ENCODE data around the gene ANKLE2.
A peak's percentile ranks its signal among the peaks of the same experiment; 100 is the strongest.
"Not testable (repeated sequence)": the region's sequence is repeated elsewhere in the genome, so short reads cannot be mapped to it uniquely, and the experiment has no call there.

Gene ANKLE2

DNA sequence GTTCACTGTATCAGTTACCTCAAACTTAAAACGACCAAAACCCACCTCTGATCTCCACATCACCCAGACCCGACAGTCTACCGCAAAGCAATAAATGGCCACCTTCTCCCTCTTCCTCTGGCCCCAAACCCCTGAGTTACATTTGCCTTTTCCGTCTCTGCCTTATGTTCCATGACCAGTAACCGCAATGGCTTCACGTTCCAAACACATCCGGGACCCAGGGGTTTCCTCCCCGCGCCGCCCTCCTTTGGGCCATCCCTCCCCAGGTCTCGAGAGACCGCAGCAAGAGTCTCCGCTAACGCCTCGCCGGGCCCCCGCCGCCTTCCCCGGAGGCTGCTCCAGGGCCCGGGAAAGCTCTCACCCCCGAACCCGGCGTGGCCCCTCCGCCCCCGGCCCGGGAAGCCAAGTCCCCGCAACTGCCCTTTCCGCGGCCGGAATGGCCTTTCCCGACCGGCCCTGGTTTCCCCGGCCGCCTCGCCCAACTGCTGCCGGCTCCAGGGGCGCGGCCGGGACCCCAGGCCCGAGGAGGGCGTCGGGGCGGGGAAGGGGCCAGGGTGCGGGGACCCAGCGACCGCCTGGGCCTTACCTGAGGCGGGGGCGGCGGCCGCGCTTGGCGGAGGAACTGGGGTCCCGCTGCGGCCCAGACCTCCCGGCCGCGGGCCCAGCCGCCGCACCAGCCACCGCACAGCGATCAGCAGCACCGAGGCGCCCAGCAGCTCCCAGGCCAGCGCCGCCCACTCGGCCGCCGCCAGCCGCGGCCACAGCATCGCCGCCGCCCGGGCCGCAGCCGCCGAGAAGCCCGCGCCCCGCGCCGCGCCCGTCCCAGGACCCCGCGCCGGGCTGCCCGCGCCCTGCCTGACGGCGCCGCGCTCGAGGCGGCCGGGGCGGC is at the start of gene ANKLE2:
TSS of gene ANKLE2 (minus strand) at position 801 of the 889 bp plus-strand sequence. CDS start at position 767, 34 bp downstream.
- peak; percentile 77 for DNase-seq

DNA sequence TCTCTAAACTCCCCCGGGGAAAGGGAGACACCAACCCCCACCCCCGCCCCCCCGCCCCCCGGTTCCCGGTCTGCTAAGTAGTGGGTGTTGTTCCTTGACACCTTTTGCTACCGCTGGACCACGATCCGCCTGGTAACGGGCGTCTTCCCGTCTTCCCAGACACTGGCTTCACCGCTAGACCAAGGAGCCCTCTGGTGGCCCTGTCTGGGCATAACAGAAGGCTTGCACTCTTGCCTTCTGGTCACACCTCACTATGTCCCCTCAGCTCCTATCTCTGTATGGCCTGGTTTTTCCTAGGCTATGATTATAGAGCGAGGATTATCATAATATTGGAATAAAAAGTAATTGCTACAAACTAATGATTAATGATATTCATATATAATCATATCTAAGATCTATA is 47.8 kb upstream of the ANKLE2 start:
- DNase-seq: not testable (repeated sequence)

DNA sequence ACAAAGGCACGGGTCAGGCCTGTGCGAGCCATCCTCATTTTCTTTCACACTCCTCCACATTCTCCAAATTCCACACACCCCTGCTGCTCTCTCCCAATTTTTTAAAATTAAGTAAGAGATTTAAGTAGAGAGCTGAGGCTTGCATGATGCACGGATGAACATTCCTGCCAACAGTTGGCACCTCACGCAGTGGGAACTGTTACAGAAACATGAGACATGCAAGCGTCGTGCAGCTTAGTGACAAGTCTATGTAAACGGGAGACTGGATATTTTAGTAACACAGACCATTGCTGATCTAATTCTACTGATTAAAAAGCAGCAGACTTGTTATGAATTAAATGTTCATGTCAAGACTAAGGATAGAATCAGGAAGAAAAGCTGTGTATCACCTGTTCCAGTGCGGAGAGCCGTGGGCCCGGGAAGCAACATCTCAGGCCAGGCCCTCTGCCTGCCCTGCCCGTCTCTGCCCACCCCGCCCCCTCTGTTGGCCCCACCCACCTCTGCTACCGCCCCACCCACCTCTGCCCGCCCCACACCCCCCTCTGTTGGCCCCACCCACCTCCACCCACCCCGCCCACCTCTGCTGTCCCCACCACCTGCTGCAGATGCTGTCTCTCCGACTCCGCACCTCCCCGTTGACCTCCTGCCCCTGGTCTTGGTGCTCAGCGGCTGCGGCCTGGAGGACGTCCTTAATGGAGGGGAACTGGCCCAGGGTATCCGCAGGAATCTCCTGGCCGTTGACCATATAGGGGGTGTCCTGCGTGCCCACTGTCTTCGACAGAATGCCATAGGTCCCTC is 45.9 kb upstream of the ANKLE2 start:
- no peak for DNase-seq

- no peak for DNase-seq
Observed at GRCh38 chr12:132806857-132807256, 45.2 kb upstream of the ANKLE2 start.

DNA sequence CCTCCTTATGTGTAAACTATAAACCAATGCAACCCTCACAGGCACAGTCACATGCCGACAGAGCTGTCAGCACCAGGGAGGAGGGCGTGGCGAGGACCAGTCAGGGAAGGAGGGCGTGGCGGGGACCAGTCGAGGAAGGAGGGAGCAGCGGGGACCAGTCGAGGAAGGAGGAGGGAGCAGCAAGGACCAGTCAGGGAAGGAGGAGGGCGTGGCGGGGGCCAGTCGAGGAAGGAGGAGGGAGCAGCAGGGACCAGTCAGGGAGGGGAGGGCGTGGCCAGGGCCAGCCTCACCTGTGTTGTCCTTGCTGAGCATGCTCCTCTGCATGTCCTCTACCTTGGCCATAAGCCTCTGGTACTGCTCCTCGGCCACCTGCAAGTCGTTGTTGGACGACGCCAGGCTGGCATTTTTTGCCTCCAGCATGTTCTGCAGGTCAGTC is 42.8 kb upstream of the ANKLE2 start:
- no peak for DNase-seq

GRCh38 chr12:132803888-132804287 is 42.3 kb upstream of the ANKLE2 start:
- DNase-seq: no peak

- no peak for DNase-seq
Observed at GRCh38 chr12:132803125-132803524, 41.5 kb upstream of the ANKLE2 start.

DNA sequence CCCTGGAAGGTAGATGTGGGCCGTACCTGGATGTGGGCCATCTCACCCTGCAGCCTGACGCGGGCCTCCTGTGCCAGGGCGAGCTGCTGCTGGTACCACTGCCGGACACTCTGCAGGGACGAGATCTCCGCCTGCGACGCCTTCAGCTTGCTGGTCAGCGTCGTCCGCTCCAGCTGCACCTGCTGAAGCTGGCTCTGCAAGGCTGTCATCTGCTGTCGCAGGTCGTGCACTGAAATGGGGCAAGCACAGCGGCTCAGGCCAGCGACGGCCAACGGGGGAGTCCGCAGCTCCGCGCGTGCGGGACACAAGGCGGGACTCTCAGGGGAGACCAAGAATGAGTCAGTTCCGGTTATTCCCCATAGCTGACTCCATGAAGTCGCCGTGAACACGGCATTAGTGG is 40.1 kb upstream of the ANKLE2 start:
- no peak for DNase-seq

DNA sequence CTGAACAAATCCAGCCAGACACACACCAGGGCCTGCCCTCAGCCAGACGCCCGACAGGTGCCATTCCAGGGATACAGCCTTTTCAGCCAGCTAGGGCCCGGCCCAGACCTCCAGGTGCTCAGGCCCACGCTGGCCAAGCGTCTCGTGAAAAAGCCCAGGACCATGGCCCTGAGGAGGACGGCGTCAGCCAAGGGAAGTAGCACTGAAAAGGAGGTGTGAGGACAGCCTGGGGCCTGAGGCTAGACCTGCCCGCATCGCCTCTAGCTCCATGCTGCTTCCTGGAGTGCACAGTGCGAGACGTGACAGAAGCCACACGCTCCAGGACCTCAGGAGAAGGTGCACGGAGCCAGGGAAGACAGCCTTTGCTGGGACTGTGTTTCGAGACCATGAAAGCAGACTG is 37.2 kb upstream of the ANKLE2 start:
- no peak for DNase-seq

GRCh38 chr12:132797820-132798570 is 36.4 kb upstream of the ANKLE2 start:
- no peak for DNase-seq

GRCh38 chr12:132795847-132796246 is 34.2 kb upstream of the ANKLE2 start:
- DNase-seq: no peak

- DNase-seq: not testable (repeated sequence)
Observed at GRCh38 chr12:132791940-132792339, 30.3 kb upstream of the ANKLE2 start.

DNA sequence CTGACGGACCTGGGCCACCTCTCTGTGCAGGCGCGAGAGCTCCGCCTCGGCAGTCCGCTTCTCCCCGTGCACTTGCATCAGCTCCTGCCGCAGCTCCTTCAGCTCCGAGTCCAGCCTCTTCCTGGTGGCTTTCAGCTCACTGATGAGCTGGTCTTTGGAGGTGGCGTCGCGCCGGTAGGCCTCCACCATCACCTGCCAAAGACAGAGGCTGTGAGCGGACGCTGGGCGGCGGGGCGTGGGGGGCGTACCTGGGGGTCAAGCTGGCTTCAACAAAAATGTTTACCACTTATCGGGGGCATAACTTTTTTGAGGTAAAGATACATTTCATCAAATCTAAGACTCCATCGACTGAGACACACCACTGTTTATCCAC is 27.5 kb upstream of the ANKLE2 start:
- DNase-seq: no peak

DNA sequence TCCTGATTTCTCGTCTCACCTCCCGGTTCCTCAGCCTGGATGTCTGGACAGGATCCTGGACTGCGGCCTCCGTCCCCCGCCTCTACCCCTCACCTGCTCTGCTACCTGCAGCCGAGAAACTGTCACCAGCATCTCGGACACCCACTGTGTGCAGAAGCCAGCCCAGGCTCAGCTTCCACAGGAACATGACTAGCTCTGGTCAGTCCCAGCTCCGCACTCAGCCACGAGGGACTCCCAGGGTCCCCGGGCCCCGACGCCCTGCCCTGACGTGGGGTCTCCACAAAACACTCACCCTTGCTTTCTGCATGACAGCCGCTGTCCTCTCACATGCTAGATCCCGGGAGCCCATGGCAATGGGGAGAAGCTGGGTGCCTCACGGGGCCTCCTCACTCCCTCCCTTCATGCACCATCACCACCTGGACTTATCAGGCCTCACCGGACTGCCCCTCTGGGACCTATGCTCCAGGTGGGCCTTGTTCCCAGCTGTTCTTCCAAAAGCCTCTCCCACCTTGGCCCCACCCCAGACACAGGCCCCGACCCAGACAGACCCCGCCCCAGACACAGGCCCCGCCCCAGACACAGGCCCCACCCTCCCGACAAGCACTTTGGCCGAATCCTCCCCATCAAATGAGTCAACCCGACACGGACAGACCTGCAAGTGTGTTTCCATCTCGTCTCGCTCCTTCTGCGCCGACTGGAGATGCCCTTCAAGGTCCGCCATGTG is 26.9 kb upstream of the ANKLE2 start:
- DNase-seq: no peak

DNA sequence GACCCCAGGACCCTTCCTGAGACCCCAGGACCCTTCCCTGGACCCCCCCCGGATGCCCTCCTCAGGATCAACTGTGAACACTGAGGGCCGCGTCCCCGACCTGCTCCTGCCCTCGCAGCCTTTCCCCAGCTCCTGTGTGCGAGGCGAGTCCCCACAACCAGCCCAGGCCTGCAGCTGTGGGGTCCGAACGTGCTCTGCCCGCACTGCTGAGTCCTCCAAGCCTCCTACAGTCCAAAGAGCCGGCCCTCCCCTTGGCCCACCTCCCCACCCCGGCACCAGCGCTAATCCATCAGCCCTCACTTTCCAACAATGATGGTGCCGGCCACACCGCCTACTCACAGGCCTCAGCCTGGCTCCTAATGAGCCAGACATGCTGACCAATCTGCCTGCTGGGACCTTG is 26.2 kb upstream of the ANKLE2 start:
- no peak for DNase-seq

DNA sequence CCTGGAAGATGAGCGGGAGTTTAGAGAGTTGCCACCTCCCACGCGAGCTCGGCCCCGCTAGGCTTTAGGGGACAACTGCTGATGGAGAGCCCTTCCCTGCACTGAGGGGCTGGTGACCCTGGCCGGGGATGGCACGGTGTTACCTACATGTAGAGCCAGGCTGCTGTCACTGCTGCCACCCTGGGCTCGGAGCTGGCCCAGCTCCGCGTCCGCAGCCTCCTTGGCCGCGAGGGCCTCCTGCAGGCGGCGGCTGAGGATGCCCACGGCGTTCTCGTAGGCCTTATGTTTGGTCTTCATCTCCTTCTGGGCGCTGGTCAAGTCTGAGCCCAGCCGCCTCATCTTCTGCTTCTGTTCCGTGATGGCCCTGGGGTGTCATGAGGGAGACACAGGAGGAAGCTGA is 24.6 kb upstream of the ANKLE2 start:
- no peak for DNase-seq

DNA sequence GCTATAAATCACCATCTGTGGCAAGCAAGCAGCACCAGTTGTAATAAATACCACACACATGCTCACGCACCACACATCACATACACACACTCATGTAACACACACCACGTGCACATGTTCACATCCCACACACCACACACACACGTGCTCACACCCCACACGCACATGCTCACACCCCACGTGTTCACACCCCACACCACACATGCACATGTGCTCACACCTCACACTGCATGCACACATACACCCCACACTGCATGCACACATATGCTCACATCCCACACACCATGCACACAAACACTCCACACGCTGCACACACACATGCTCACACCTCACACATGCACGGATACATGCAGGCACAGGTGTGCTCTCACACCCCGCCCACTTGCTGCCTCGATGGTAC is 22.9 kb upstream of the ANKLE2 start:
- DNase-seq: no peak

DNA sequence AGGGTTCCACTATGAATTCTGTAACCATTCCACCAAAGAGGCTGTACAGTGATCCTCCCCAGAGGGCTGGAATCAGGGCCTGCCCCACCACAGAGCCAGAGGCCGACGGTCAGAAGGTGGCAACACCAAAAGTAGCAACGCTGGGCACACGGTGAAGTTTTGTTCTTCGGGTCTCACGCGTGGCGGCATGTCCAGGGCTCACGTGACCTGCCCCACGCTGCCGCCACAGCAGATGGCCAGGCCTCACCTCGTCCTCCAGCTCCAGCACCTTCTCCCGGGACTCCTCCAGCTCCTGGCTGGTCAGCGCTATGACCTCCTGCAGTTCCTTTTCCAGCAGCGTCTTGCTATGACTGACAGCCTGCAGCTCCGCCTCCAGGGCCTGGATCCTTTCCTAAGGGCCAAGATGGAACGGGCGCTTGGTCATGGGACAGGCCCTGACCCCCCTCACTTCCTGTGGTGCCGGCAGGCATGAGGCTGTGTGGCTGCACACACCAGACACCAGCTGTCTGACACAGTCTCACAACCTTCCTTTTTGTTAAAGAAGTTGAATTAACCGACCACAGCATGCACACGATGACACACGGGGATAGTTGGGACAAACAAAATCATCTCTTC is 22.4 kb upstream of the ANKLE2 start:
- no peak for DNase-seq

DNA sequence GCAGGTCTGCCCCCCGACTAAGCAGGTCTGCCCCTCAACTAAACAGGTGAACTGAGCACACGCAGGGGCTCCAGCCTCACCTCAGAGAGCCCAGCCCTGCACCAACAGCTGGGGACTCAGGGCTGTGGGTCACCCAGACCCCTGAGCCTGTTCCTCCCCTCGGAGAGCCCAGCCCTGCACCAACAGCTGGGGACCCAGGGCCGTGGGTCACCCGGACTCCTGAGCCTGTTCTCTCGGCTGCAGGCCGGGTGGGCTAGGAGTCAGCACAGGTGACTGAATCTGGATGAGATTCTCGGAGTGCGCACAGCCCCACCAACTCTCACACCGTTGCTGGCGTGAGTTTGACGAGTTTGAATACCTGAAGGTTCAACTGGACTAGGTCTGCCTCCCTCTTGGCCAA is 20.3 kb upstream of the ANKLE2 start:
- DNase-seq: no peak

- no peak for DNase-seq
Observed at GRCh38 chr12:132779781-132780353, 18.2 kb upstream of the ANKLE2 start.

DNA sequence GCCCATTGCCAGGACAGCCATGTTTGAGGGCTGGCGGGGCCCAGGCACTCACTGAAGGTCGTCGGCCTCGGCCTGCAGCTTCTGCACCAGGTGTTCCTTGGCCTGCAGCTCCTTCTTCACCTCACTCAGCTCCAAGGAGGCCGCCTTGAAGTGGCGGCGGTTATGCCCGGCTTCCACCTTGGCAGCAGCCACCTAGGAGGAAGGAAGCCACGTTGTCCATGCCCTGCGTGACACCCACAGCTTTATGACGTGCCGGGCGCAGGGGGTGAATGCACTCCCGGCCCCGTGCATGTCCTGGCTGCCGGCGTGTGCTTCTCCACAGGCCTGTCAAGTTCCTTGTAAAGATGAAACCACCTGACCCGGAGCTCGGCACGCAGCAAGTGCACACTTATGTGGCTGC is 16.0 kb upstream of the ANKLE2 start:
- DNase-seq: no peak

Measured in stimulated activated naive CD4-positive, alpha-beta T cell treated with Interleukin-2 at 50 U/mL for 16 hours (primary cell).